CD4-positive, alpha-beta T cell treated with Interferon alpha-2 for 1 hour (primary cell): Measurements from ENCODE around the gene MMP19.

Experiments
- DNase-seq, 2 donors: peaks; one replicate each; pipeline ENCODE4 v3.0.0-alpha.2; 2020 to 2022

Gene MMP19

DNA sequence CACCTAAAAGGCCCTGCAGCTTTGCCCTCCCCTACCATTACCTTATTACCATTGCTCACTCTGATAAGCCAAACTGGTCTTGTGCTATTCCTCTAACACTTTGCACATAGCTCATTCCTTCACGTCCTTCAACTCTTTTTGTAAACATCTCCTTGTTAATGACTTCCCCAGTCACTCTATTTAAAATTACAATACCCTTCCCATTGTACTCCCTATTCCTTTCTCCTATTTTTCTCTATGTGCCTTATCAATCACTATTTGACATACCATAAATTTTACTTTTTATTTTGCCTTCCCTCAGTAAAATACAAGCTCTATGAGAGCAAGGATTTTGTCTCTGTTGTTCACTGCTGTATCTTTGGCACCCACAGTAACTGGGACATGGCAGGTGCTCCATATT is 30.6 kb downstream of the MMP19 start:
- DNase-seq = no peak

DNA sequence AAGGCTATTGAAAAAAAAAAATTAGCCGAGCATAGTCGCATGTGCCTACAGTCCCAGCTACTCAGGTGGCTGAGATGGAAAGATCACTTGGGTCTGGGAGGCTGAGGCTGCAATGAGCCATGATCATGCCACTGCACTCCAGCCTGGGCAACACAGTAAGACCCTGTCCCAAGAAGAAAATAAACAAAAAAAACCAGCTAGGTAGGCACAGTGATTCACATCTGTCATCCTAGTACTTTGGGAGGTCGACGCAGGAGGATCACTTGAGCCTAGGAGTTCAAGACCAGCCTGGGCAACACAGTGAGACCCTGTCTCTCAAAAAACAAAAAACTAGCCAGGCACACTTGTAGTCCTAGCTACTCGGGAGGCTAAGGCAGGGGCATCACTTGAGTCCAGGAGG is 33.5 kb downstream of the MMP19 start:
- no peak for DNase-seq

GRCh38 chr12:55806982-55807381 is 35.8 kb downstream of the MMP19 start:
- DNase-seq = no peak

- DNase-seq = no peak
Measured at GRCh38 chr12:55797550-55797949, 45.2 kb downstream of the MMP19 start.

DNA sequence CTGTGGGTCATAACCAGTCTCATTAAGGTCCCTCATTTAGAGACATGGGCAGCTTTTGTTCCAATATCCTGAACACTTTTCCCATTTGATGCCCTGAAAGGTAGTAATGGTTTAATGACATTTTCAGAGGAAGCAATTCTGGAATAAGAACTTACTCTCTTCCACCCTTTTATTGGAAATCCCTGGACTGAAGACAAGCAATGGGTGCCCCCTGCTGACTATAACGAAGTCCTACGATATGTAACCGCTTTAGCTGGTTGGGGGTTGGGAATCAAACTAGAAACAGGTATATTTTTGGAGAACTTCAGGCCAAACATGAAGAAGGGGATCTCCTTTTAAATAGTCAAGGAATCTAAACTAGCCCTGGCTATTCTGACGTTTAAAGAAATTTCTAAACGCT is 45.7 kb downstream of the MMP19 start:
- peak in 1 of 2 donors; percentile 38 for DNase-seq

- no peak for DNase-seq
Measured at GRCh38 chr12:55795950-55796349, 46.8 kb downstream of the MMP19 start.

- no peak for DNase-seq
Measured at GRCh38 chr12:55789893-55790292, 52.8 kb downstream of the MMP19 start.

- no peak for DNase-seq
Measured at GRCh38 chr12:55789171-55789570, 53.6 kb downstream of the MMP19 start.

DNA sequence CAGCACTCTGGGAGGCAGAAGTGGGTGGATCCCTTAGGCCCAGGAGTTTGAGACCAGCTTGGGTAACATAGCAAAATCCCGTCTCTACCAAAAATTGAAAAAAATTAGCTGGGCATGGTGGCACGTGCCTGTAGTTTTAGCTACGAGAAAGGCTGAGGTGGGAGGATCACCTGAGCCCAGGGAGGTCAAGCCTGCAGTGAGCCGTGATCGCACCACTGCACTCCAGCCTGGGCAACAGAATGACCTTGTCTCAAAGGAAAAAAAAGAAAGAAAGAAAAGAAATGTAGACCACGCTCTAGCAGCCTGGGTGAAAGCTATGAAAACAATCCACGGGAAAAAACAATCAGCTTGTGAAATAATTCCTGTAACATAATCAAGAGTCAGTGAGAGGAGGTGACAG is 54.2 kb downstream of the MMP19 start:
- DNase-seq = no peak
